Ovary (tissue), 9 donors: ENCODE measurements around the gene C21orf58. TPM values are rescaled to one million over a fixed set of nuclear protein-coding genes. Genes with fewer than 3 reads are reported as not detected.

Experiments used
- DNase-seq, 5 donors: peaks; one replicate each; pipeline ENCODE4 v3.0.0-alpha.2; 2019 to 2020
- H3K27ac ChIP-seq, 2 donors: fragments of 200-600 bp; one replicate each; pipeline versions ENCODE4 v1.5.1 to v1.8.0; 2019 to 2022
- H3K27me3 ChIP-seq: fragments of 200-600 bp; one replicate; pipeline ENCODE4 v1.8.0; 2022
- H3K36me3 ChIP-seq: fragments of 200-600 bp; sonication (generic); one replicate; pipeline ENCODE4 v1.5.1; 2019
- H3K4me1 ChIP-seq: one replicate; pipeline ENCODE4 v1.8.1; 2013; ENCODE audit warnings: mild to moderate bottlenecking, moderate library complexity; ENCODE audit not compliant: insufficient read depth
- H3K4me3 ChIP-seq: fragments of 200-600 bp; sonication (generic); one replicate; pipeline ENCODE4 v1.5.1; 2017
- H3K9me3 ChIP-seq, 2 donors: fragments of 200-600 bp in 1 of 2; sonication (generic) in 1 of 2; one replicate each; pipeline versions ENCODE4 v1.5.1 to v1.8.1; 2013 to 2019; ENCODE audit warnings: mild to moderate bottlenecking in 1 of 2, moderate library complexity in 1 of 2
- CTCF ChIP-seq, 3 donors: fragments of 450-650 bp in 2 of 3; fragments of 200-600 bp in 1 of 3; IDR thresholded peaks; one replicate each; pipeline versions ENCODE4 v1.5.1 to v1.8.0; 2016 to 2022; ENCODE audit warnings: antibody characterized with exemption in 3 of 3, mild to moderate bottlenecking in 1 of 3
- EP300 ChIP-seq: sonication (generic); formaldehyde crosslinking; IDR thresholded peaks from one replicate; pipeline ENCODE4 v1.6.1; 2017; ENCODE audit warnings: antibody characterized with exemption
- POLR2A ChIP-seq: fragments of 450-650 bp; IDR thresholded peaks from one replicate; pipeline ENCODE4 v1.6.1; 2017; ENCODE audit warnings: antibody characterized with exemption, mild to moderate bottlenecking, moderate library complexity
- WGBS, 3 donors: extraction: QIAGEN DNeasy Blood & Tissue Kit in 1 of 3; methylation state at CpG; one replicate each; pipeline versions ENCODE4 v1.1.5 to v1.1.7; 2013 to 2017; 5-methylcytosine and 5-hydroxymethylcytosine counted together
- intact Hi-C, 4 donors: fragments of 100-400 bp; cut with DNase I; formaldehyde crosslinking; loops; one replicate each; pipeline versions ENCODE4 v1.11.0 to v1.15.1; 2022 to 2023
- polyA plus RNA-seq, 2 donors: library from polyadenylated mRNA; stranded (reverse); fragments of 200-250 nt in 1 of 2; fragments of 350-450 nt in 1 of 2; fragmentation: Illumina TruSeq in 1 of 2; extraction: RNeasy Lipid Tissue Mini Kit (QIAGEN cat#74804) in 1 of 2; gene quantifications; one replicate each; pipeline ENCODE4 v1.2.3, GENCODE V29; 2013 to 2014
- total RNA-seq, 7 donors: library from RNA; depleted of rRNA in 2 of 7; stranded (reverse); fragments of >200 nt in 2 of 7; fragmentation: NEBNext Ultra II Directional in 3 of 7; extraction: Animal tissue kit (Norgen Biotek cat#: 25700) in 3 of 7; gene quantifications; one replicate each; pipeline versions ENCODE4 v1.1.0 to v1.2.4, GENCODE V29; 2016 to 2023
- donor health status: DM: no; HTN: no; CAD: no; lungs with moderate emphysema.
- donor health status: DM: no; HTN: no; CAD: no.
- donor health status: Bipolar disorder and iron deficiency.
- donor health status: DM: yes; HTN: yes; CAD: no.
- donor health status: DM: no; HTN: no; CAD: no.
- donor health status: DM: yes; HTN: yes; CAD: no.

Gene C21orf58
- total and polyA plus RNA-seq, 9 donors = 0.63 to 26.8 (median 2.3) TPM

- intact Hi-C loops = loop anchor here in 1 of 4 donors (10.0 kb wide), 1 partner anchor 63 kb away; no protein-coding TSS in a partner anchor
- no peak overlapping the region for H3K27ac ChIP-seq
- WGBS, 3 donors = 90 to 93% (median 91%) methylated on average over 11 of the region's 11 CpGs
- no peaks in the 10 kb centered on the region for H3K36me3 ChIP-seq
- no peaks in the 10 kb centered on the region for H3K9me3 ChIP-seq
- no peaks in the 10 kb centered on the region for H3K27me3 ChIP-seq
- H3K4me3 ChIP-seq = no peak overlapping the region
- H3K4me1 ChIP-seq = no peaks in the 10 kb centered on the region
- no peak for DNase-seq
- TF ChIP-seq CTCF (IDR thresholded peaks at IDR 0.05) = no peak
- no peak for TF ChIP-seq EP300
- TF ChIP-seq POLR2A = no peak
Observed at GRCh38 chr21:46352164-46352515, 28.5 kb upstream of the C21orf58 start.

- Histone ChIP-seq H3K4me1 (no peaks in the 10 kb centered on the region), H3K27me3 (no peaks in the 10 kb centered on the region), H3K27ac (no peak overlapping the region), H3K36me3 (no peaks in the 10 kb centered on the region), H3K4me3 (no peak overlapping the region), H3K9me3 (no peaks in the 10 kb centered on the region)
- no peak for DNase-seq
- TF ChIP-seq POLR2A (no peak), EP300 (no peak), CTCF (IDR thresholded peaks at IDR 0.05) (no peak)
- WGBS, 3 donors = 91 to 96% (median 93%) methylated on average over 11 of the region's 11 CpGs
- intact Hi-C loops = loop anchor here in 1 of 4 donors (10.0 kb wide), 1 partner anchor 63 kb away; no protein-coding TSS in a partner anchor
Observed at GRCh38 chr21:46351476-46352163, 27.9 kb upstream of the C21orf58 start.

GRCh38 chr21:46350981-46351380, 27.3 kb upstream of the C21orf58 start:
- H3K36me3 ChIP-seq = no peaks in the 10 kb centered on the region
- H3K9me3 ChIP-seq = no peaks in the 10 kb centered on the region
- H3K27me3 ChIP-seq = no peaks in the 10 kb centered on the region
- no peak overlapping the region for H3K4me3 ChIP-seq
- no peak overlapping the region for H3K27ac ChIP-seq
- H3K4me1 ChIP-seq = no peaks in the 10 kb centered on the region
- no peak for DNase-seq
- 85 to 95% (median 89%) methylated on average over 13 of the region's 13 CpGs for WGBS, 3 donors
- no peak for TF ChIP-seq EP300
- intact Hi-C loops = loop anchor here in 1 of 4 donors (10.0 kb wide), 1 partner anchor 64 kb away; no protein-coding TSS in a partner anchor

- 94% methylated on average over 8 of the region's 8 CpGs for WGBS, 3 donors
- Histone ChIP-seq H3K27ac (no peak overlapping the region), H3K36me3 (no peaks in the 10 kb centered on the region), H3K4me1 (no peaks in the 10 kb centered on the region), H3K9me3 (no peaks in the 10 kb centered on the region), H3K27me3 (no peaks in the 10 kb centered on the region), H3K4me3 (no peak overlapping the region)
- no peak for DNase-seq
- intact Hi-C loops = loop anchor here in 1 of 4 donors (10.0 kb wide), 1 partner anchor 64 kb away; no protein-coding TSS in a partner anchor
- TF ChIP-seq CTCF (IDR thresholded peaks at IDR 0.05) = no peak
- TF ChIP-seq POLR2A = no peak
- TF ChIP-seq EP300 = no peak
Observed at GRCh38 chr21:46350571-46350970, 26.9 kb upstream of the C21orf58 start.

GRCh38 chr21:46349134-46349760, 25.6 kb upstream of the C21orf58 start:
- Histone ChIP-seq H3K4me1 (no peaks in the 10 kb centered on the region), H3K27ac (no peak overlapping the region), H3K4me3 (no peak overlapping the region), H3K27me3 (no peaks in the 10 kb centered on the region), H3K9me3 (no peaks in the 10 kb centered on the region), H3K36me3 (no peaks in the 10 kb centered on the region)
- 94 to 95% (median 95%) methylated on average over 17 of the region's 17 CpGs for WGBS, 3 donors
- TF ChIP-seq EP300 = no peak
- TF ChIP-seq POLR2A = no peak
- no peak for TF ChIP-seq CTCF (IDR thresholded peaks at IDR 0.05)
- DNase-seq = no peak
- intact Hi-C loops = no loop called here
